Fibroblast of villous mesenchyme (primary cell): ENCODE data around the gene GABRB1. TPM values are rescaled to one million over a fixed set of nuclear protein-coding genes. Genes with fewer than 3 reads are reported as not detected.
A peak's percentile ranks its signal among the peaks of the same experiment; 100 is the strongest.

Experiments used
- DNase-seq: peaks from one replicate; pipeline ENCODE4 v3.0.0-alpha.2; 2010; ENCODE audit warnings: low read depth
- H3K4me3 ChIP-seq: 2 replicates; pipeline ENCODE4 v1.5.1; 2011; ENCODE audit warnings: low read depth, mild to moderate bottlenecking, low read length
- total RNA-seq: library from RNA; depleted of rRNA; stranded (reverse); fragments of >200 nt; gene quantifications from 2 replicates; pipeline ENCODE4 v1.2.3, GENCODE V29; 2012
- TF ChIP-seq, protein P1 (sequence below): IDR thresholded peaks from 2 replicates; pipeline ENCODE4 v1.5.1; 2012; ENCODE audit warnings: low read depth, mild to moderate bottlenecking, low read length; ENCODE audit not compliant: insufficient read depth

Gene GABRB1
- total RNA-seq, 1 donor, result not detected

DNA sequence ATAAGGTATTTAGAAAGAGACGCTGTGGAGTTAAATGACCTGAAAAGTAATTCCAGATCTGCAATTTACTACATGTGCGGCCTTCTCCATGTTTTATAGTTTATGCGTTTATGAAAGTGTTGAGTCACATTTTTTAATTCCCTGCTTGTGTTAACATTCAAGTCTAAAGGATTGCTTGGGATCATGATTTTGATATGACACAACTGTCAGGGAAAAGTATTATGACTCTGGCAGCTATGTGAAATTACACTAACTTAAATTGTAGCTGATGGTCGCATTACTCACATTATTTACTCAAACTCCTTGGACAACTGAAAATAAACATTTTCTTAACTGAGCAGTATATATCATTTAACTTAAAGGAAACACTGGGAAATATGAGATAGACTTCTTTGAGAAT lies 14.3 kb upstream of the GABRB1 start:
- DNase-seq, result no peak
- no peak overlapping the region for H3K4me3 ChIP-seq
- TF ChIP-seq, protein P1, sequence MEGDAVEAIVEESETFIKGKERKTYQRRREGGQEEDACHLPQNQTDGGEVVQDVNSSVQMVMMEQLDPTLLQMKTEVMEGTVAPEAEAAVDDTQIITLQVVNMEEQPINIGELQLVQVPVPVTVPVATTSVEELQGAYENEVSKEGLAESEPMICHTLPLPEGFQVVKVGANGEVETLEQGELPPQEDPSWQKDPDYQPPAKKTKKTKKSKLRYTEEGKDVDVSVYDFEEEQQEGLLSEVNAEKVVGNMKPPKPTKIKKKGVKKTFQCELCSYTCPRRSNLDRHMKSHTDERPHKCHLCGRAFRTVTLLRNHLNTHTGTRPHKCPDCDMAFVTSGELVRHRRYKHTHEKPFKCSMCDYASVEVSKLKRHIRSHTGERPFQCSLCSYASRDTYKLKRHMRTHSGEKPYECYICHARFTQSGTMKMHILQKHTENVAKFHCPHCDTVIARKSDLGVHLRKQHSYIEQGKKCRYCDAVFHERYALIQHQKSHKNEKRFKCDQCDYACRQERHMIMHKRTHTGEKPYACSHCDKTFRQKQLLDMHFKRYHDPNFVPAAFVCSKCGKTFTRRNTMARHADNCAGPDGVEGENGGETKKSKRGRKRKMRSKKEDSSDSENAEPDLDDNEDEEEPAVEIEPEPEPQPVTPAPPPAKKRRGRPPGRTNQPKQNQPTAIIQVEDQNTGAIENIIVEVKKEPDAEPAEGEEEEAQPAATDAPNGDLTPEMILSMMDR, result no peak

DNA sequence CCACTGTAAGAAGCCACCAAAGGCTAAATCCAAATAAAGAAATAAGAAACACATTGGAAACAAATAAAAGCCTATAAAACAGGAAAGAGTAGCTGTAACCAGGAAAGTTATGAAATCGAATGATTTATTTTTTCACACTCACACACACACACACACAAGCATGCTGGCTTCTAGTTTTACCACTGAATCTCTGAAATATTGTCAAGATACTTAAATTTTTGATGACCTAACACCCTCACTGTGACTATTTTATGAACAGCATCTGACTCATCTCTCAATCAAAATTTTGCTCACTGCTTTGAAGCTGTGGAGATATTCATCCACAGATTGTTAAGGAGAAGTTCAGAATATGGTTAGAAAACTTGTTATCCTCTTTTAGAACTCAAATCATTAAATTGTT lies 13.9 kb upstream of the GABRB1 start:
- H3K4me3 ChIP-seq, result no peak overlapping the region
- TF ChIP-seq, protein P1, result no peak
- no peak for DNase-seq

DNA sequence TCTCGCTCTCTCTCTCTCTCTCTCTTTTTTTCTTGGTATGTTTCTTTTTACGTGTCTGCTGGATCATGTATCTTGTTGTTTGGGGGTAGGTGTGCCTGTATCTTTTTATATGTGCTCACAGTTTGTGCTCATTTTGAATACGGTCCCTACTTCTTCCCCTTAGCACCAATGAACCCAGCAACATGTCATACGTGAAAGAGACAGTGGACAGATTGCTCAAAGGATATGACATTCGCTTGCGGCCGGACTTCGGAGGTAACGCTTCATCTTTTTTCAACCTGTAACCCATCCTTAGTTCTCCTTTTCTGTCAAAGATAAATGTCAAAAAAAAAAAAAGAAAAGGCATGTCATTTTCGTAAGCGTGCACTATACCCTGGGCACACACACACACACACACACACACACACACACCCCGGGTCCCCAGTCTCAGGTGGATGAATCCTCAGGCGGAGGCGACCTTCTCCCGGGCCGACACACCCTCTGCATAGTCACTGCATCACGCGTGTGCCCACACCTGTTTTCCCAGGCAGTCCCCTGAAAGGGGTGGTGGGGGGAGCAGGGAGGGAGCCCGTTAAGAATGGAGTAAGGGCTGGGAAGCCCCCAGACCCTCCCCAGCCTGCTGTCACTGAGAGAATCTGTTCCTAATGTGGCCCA lies 511 bp downstream of the GABRB1 start:
- DNase-seq, result no peak
- TF ChIP-seq, protein P1, result no peak
- peak overlapping the region; percentile 39 for H3K4me3 ChIP-seq

DNA sequence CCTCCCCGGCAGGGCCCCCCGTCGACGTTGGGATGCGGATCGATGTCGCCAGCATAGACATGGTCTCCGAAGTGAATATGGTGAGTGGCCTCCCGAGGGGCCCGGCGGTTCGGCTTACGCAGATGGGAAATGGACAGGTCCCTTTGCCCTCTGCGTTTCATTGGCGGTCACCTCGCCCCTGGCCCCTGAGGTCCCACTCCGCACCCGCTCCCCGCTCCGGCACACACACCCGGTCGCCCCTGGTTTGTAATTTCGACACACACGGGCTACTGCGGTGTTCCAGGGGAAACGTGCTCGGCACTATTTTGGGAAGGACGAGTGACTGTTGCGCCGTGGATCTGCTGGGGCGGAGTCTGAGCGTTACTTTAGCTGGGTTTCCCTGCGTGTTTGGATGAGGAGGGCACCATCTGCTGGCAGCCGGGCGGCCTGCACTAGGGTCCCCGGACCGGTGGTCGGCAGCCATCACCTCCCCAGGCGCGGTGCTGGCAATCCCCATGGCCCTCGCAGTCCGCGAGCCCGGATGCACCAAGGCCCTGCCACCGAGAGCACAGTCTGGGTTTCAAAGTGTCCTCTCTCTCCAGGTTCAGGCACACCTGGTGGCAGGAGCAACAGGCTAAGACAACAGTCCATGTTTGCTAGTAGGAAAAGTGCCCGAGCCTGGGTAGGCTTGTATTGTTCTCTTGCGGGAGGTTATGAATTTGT lies 1.2 kb downstream of the GABRB1 start:
- peak; percentile 28 for DNase-seq
- TF ChIP-seq, protein P1, result peak; percentile 46
- peak overlapping the region; percentile 39 for H3K4me3 ChIP-seq

DNA sequence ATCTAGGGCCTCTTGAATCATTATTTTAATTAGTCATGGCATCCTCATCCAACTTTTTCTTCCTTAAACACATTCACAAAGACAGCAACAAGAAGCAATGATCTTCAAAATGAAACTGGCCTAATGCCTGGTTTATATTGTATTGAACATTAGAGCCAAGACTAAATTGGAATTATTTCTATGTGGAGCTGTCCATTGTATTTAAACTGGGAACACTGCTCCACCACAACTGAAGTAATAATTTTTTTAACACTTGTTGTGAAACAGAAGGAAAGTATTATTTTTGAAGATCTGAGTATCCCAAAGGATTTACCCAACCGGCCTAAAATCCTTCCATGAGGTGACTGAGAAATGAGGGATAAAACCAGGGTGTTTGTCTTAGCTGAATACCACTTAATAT lies 6.9 kb downstream of the GABRB1 start:
- DNase-seq, result no peak
- no peak overlapping the region for H3K4me3 ChIP-seq
- TF ChIP-seq, protein P1, result no peak

DNA sequence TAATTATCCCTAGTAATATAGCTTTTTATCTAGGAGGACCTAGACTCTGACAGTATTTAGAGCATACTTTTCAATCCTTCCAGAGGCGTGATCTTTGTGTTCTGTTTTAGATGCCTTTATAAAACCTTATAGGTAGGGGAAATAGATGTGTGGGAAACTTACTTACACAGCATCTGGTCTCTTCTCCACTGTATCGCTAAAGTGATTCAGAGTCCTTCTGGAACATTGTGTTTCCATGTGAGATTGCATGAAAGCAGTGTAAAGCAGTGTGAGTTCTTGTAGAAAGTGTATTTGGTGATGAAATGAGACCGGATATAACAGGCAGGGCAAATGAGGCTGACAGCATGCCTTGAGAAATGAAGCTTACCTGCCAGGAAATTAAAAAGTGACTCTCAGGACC lies 9.5 kb downstream of the GABRB1 start:
- TF ChIP-seq, protein P1, result no peak
- no peak overlapping the region for H3K4me3 ChIP-seq
- DNase-seq, result no peak

DNA sequence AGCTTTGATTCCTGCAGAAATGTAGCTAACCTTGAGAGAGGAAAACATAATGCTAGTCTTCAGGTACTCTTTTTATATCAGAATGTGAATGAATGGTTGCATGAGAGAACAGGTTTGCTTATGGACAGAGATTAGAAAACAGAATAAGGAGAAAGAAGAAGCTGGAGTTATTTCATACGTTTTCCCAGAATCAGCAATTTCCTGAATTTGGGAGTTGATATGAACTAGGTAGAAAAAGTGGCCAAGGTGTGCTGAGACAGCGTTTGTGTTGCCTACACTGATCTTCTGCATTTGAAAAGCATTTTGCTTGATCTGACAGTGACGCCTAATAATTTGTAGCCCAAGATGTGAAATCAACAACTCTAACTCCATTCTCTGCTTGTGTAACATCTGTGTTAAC lies 12.5 kb downstream of the GABRB1 start:
- no peak for DNase-seq
- H3K4me3 ChIP-seq, result no peak overlapping the region
- TF ChIP-seq, protein P1, result no peak
